Measurements from ENCODE around the gene BUD23. TPM values are rescaled to one million over a fixed set of nuclear protein-coding genes. Genes with fewer than 3 reads are reported as not detected.
"Not testable (repeated sequence)": the region's sequence is repeated elsewhere in the genome, so short reads cannot be mapped to it uniquely, and the experiment has no call there.

The BUD23 gene
- total and polyA plus RNA-seq, 2 donors (not counting 1 experiment from before 2014, with no cell fraction given), result 62.4 to 63.9 TPM

DNA sequence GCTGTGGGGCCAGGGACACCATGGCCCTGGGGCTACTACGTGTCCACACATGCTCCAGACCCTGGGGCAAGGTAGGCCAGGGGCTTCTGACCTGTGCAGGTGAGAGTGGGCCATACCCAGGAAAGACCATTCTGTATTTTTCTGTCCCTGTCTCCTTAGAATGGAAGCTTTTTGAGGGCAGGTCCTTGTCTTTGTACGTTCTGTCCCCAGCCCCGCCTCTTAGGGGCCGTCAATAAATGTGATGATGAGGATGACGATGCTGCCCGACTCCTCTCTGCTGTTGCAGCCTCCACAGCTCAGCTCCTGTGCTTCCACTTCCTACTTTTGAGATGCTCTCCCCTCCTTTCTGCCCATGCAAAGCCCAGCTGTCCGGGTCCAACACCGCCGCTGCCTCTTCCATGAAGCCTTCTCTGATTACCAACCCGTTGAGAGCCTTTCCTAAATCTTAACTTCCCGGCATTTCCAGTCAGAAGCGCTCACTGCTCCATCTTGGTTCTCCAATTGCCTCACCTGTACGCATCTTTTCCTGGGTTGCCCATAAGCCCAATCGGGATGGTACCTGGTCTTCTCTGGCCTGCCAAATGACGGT, 11.4 kb upstream of the BUD23 start:
- DNase-seq, result no peak
- Mint-ChIP-seq H3K27ac (no peak overlapping the region), H3K4me3 (no peak overlapping the region), H3K9me3 (ENCODE audit: insufficient read depth) (no peaks in the 10 kb centered on the region), H3K4me1 (peaks cover 6% of the 10 kb centered on the region), H3K27me3 (peaks cover 12% of the 10 kb centered on the region)
- no peak for ATAC-seq (ENCODE audit: low read depth)
- Histone ChIP-seq H3K36me3 (replicated peaks in 1 of 2; ENCODE audit: control extremely low read depth in 1 of 2, control insufficient read depth in 1 of 2, extremely low read depth in 1 of 2, insufficient read depth in 2 of 2, low read length in 1 of 2) (no peaks in the 10 kb centered on the region), H4K20me1 (ENCODE audit: control insufficient read depth, insufficient read depth, low read length, poor library complexity, severe bottlenecking) (no peaks in the 10 kb centered on the region), H3K27me3 (replicated peaks in 1 of 4; ENCODE audit: control extremely low read depth in 1 of 4, control insufficient read depth in 3 of 4, insufficient read depth in 4 of 4, low read length in 3 of 4) (peaks cover 0 to 24% (median 7%) of the 10 kb centered on the region in 4 experiments), H3K4me2 (replicated peaks; ENCODE audit: low read depth, low read length, poor library complexity, severe bottlenecking) (no peak overlapping the region), H3K4me1 (ENCODE audit: control insufficient read depth in 2 of 2, insufficient read depth in 2 of 2, low read length in 2 of 2) (peaks cover 8 to 16% of the 10 kb centered on the region in 2 donors), H3K79me2 (ENCODE audit: control insufficient read depth, insufficient read depth, low read length) (no peaks in the 10 kb centered on the region), H3K4me3 (ENCODE audit: control extremely low read depth in 1 of 5, extremely low read depth in 1 of 5, insufficient read depth in 1 of 5, low read depth in 2 of 5, low read length in 4 of 5) (no peak overlapping the region), H3K9ac (ENCODE audit: low read length) (no peak overlapping the region), H3K27ac (ENCODE audit: low read length in 2 of 2) (no peak overlapping the region), H2AFZ (ENCODE audit: insufficient read depth, low read depth, low read length, poor library complexity, severe bottlenecking) (no peak overlapping the region), H3K9me3 (ENCODE audit: control extremely low read depth in 1 of 3, control insufficient read depth in 2 of 3, insufficient read depth in 1 of 3, low read length in 2 of 3) (peaks cover 0 to 3% (median 0%) of the 10 kb centered on the region in 3 donors)
- POLR2A ChIA-PET, result no interaction called here
- TF ChIP-seq CTCF (IDR thresholded peaks at IDR 0.05) (no peak), EZH2 (IDR thresholded peaks at IDR 0.05; ENCODE audit: borderline replicate concordance, insufficient read depth, low read depth, low read length, poor library complexity, severe bottlenecking) (no peak)
- CTCF ChIA-PET, result no interaction called here
- intact Hi-C loops (cut with micrococcal nuclease), result no loop called here
- 86% methylated on average over 14 of the region's 15 CpGs for WGBS (ENCODE audit: insufficient coverage)

DNA sequence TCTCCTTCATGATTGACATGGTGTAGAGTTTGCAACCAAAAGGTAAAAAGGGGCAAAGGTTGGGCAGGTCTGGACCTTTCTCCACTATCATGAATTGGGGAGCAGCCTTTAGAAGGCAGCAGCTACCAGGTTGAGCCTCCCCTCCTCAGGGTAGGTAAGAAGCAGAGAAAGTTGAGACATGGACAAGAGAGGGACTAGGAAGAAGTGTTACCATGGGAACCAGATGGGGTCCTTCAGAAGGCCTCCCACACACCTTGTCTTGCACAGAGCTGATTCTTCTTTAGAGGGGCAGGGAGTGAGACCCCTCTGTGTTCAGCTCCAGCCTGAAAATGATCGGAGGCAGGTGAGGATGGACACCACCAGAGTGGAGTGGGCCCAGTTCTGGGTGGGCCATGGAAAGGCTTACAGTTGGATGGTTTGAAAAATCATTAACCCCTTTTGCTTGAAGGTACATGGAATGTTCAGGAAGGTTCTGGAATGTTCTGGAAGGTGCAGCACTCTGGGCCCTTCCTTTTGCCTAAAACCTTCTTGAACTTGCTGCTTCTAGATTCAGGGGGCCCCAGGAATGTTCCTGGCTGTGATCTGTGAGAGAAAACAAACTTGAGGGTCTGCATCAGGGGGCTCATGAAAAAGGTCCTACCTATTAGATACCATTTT, 8.8 kb upstream of the BUD23 start:
- peaks cover 0 to 3% of the 10 kb centered on the region in 2 experiments for H3K36me3 ChIP-seq (replicated peaks in 1 of 2; ENCODE audit: control extremely low read depth in 1 of 2, control insufficient read depth in 1 of 2, extremely low read depth in 1 of 2, insufficient read depth in 2 of 2, low read length in 1 of 2)
- no peaks in the 10 kb centered on the region for H3K9me3 Mint-ChIP-seq (ENCODE audit: insufficient read depth)
- H2AFZ ChIP-seq (ENCODE audit: insufficient read depth, low read depth, low read length, poor library complexity, severe bottlenecking), result no peak overlapping the region
- ChIA-PET POLR2A (interaction anchor here (0.6 to 0.7 kb wide), 3 partner anchors 10 to 585 kb away, joined by 3 to 6 read pairs (median 6); no protein-coding TSS in a partner anchor), CTCF (interaction anchor here (0.7 to 0.9 kb wide), 2 partner anchors 55 to 71 kb away, joined by 3 to 4 read pairs; no protein-coding TSS in a partner anchor)
- peaks cover 3% of the 10 kb centered on the region for H3K79me2 ChIP-seq (ENCODE audit: control insufficient read depth, insufficient read depth, low read length)
- no peaks in the 10 kb centered on the region for H3K4me1 ChIP-seq (ENCODE audit: control insufficient read depth in 2 of 2, insufficient read depth in 2 of 2, low read length in 2 of 2)
- H3K9ac ChIP-seq (ENCODE audit: low read length), result no peak overlapping the region
- H3K27ac ChIP-seq (ENCODE audit: low read length in 2 of 2), result no peak overlapping the region
- H3K27ac Mint-ChIP-seq, result no peak overlapping the region
- peaks cover 9% of the 10 kb centered on the region for H4K20me1 ChIP-seq (ENCODE audit: control insufficient read depth, insufficient read depth, low read length, poor library complexity, severe bottlenecking)
- intact Hi-C loops (cut with micrococcal nuclease), result no loop called here
- TF ChIP-seq CTCF (IDR thresholded peaks at IDR 0.05) (no peak), EZH2 (IDR thresholded peaks at IDR 0.05; ENCODE audit: borderline replicate concordance, insufficient read depth, low read depth, low read length, poor library complexity, severe bottlenecking) (no peak)
- peaks cover 2% of the 10 kb centered on the region for H3K27me3 Mint-ChIP-seq
- H3K4me2 ChIP-seq (replicated peaks; ENCODE audit: low read depth, low read length, poor library complexity, severe bottlenecking), result no peak overlapping the region
- H3K4me3 Mint-ChIP-seq, result no peak overlapping the region
- H3K9me3 ChIP-seq (ENCODE audit: control extremely low read depth in 1 of 3, control insufficient read depth in 2 of 3, insufficient read depth in 1 of 3, low read length in 2 of 3), result no peaks in the 10 kb centered on the region
- H3K27me3 ChIP-seq (replicated peaks in 1 of 4; ENCODE audit: control extremely low read depth in 1 of 4, control insufficient read depth in 3 of 4, insufficient read depth in 4 of 4, low read length in 3 of 4), result peaks cover 0 to 9% (median 1%) of the 10 kb centered on the region in 4 experiments
- peaks cover 2% of the 10 kb centered on the region for H3K4me1 Mint-ChIP-seq
- WGBS (ENCODE audit: insufficient coverage), result 83% methylated on average over 1 of the region's 1 CpG
- no peak for DNase-seq
- no peak for ATAC-seq (ENCODE audit: low read depth)
- no peak overlapping the region for H3K4me3 ChIP-seq (ENCODE audit: control extremely low read depth in 1 of 5, extremely low read depth in 1 of 5, insufficient read depth in 1 of 5, low read depth in 2 of 5, low read length in 4 of 5)

GRCh38 chr7:73676062-73676461, 7.3 kb upstream of the BUD23 start:
- CTCF ChIA-PET, result interaction anchor here (0.9 kb wide), 1 partner anchor 69 kb away, joined by 3 read pairs; no protein-coding TSS in a partner anchor
- H3K4me2 ChIP-seq (replicated peaks; ENCODE audit: low read depth, low read length, poor library complexity, severe bottlenecking), result not testable (repeated sequence)
- WGBS (ENCODE audit: insufficient coverage), result 88% methylated on average over 6 of the region's 9 CpGs

More at GRCh38 chr7:73676062-73676461, 7.3 kb upstream of the BUD23 start:
- H3K27me3 ChIP-seq (replicated peaks in 1 of 4; ENCODE audit: control extremely low read depth in 1 of 4, control insufficient read depth in 3 of 4, insufficient read depth in 4 of 4, low read length in 3 of 4); H3K36me3 ChIP-seq (replicated peaks in 1 of 2; ENCODE audit: control extremely low read depth in 1 of 2, control insufficient read depth in 1 of 2, extremely low read depth in 1 of 2, insufficient read depth in 2 of 2, low read length in 1 of 2); DNase-seq; H3K27me3 Mint-ChIP-seq; ATAC-seq (ENCODE audit: low read depth); H3K27ac Mint-ChIP-seq; H3K4me1 ChIP-seq (ENCODE audit: control insufficient read depth in 2 of 2, insufficient read depth in 2 of 2, low read length in 2 of 2); H3K4me1 Mint-ChIP-seq; H3K4me3 Mint-ChIP-seq; intact Hi-C loops (cut with micrococcal nuclease); H3K9me3 ChIP-seq (ENCODE audit: control extremely low read depth in 1 of 3, control insufficient read depth in 2 of 3, insufficient read depth in 1 of 3, low read length in 2 of 3); H3K27ac ChIP-seq (ENCODE audit: low read length in 2 of 2); H3K9ac ChIP-seq (ENCODE audit: low read length); H3K4me3 ChIP-seq (ENCODE audit: control extremely low read depth in 1 of 5, extremely low read depth in 1 of 5, insufficient read depth in 1 of 5, low read depth in 2 of 5, low read length in 4 of 5); H2AFZ ChIP-seq (ENCODE audit: insufficient read depth, low read depth, low read length, poor library complexity, severe bottlenecking); H3K9me3 Mint-ChIP-seq (ENCODE audit: insufficient read depth): not testable (repeated sequence)
- Histone ChIP-seq H3K79me2 (ENCODE audit: control insufficient read depth, insufficient read depth, low read length) (peaks cover 15% of the 10 kb centered on the region), H4K20me1 (ENCODE audit: control insufficient read depth, insufficient read depth, low read length, poor library complexity, severe bottlenecking) (peaks cover 24% of the 10 kb centered on the region)
- POLR2A ChIA-PET, result interaction anchor here (0.6 kb wide), 1 partner anchor 72 kb away, joined by 3 read pairs; no protein-coding TSS in a partner anchor
